Measurements from ENCODE around the gene LPP. TPM values are rescaled to one million over a fixed set of nuclear protein-coding genes. Genes with fewer than 3 reads are reported as not detected.

LPP gene
- total and polyA plus RNA-seq, 2 of the 4 experiments (the other 2 are of a cell fraction) = 16.0 to 130 TPM

DNA sequence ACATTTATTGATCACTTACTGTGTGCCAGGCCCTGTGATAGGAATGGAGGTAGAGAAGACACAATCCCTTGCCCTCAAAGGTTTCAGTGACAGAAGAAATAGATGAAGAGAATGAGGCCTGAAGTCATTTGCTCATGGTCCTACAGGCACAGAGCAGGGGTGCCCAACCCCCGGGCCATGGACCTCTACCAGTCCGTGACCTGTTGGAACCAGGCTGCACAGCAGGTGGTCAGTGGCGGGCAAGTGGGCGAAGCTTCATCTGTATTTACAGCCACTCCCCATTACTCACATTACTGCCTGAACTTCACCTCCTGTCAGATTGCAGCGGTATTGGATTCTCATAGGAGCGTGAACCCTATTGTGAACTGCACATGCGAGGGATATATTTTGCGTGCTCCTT, 480.3 kb downstream of the LPP start:
- no peak overlapping the region for H3K23ac ChIP-seq (ENCODE audit: low read depth, low read length)
- CTCF ChIA-PET = interaction anchor here (1.2 to 1.5 kb wide), 3 partner anchors 10 to 321 kb away, joined by 3 read pairs; no protein-coding TSS in a partner anchor
- ATAC-seq (ENCODE audit: low read depth) = no peak
- H3K56ac ChIP-seq (ENCODE audit: extremely low read depth, insufficient read depth, low read length) = no peak overlapping the region
- no peaks in the 10 kb centered on the region for H3K9me3 ChIP-seq (ENCODE audit: control insufficient read depth, insufficient read depth, low read length)
- H2AK5ac ChIP-seq (ENCODE audit: low read depth, low read length) = peak overlapping the region; percentile 64; the same call in 1 of the 2 replicates
- no peak overlapping the region for H4K8ac ChIP-seq (ENCODE audit: low read depth in 2 of 2, low read length in 2 of 2)
- H3K4me3 ChIP-seq (ENCODE audit: insufficient read depth, low read depth, low read length) = no peak overlapping the region
- no peak overlapping the region for H3K4ac ChIP-seq (ENCODE audit: low read depth, low read length)
- no peak overlapping the region for H4K5ac ChIP-seq (ENCODE audit: low read depth, low read length)
- in situ Hi-C loops (cut with MboI; ENCODE audit: low sequenced_read_pairs) = no loop called here
- dilution Hi-C loops (cut with HindIII; ENCODE audit: low sequenced_read_pairs, unreplicated experiment) = no loop called here
- no TSS peak for BruUV-seq (replicated peaks)
- 80% methylated on average over 1 of the region's 8 CpGs; no CpG with 5 or more reads in 1 of the 2 experiments for WGBS, 2 experiments (ENCODE audit: extremely low coverage in 2 of 2, insufficient read length in 1 of 2)
- no peaks in the 10 kb centered on the region for H3K27me3 ChIP-seq (ENCODE audit: control insufficient read depth, insufficient read depth, low read length)
- no peaks in the 10 kb centered on the region; the same call in 1 of the 2 replicates for H3K36me3 ChIP-seq (ENCODE audit: control insufficient read depth, insufficient read depth, low read length)
- no peak overlapping the region for H2BK15ac ChIP-seq (ENCODE audit: low read depth, low read length)
- H3K4me1 ChIP-seq (ENCODE audit: control insufficient read depth, insufficient read depth, low read length) = peaks cover 17% of the 10 kb centered on the region; the same call in 1 of the 2 replicates
- H3K79me1 ChIP-seq (ENCODE audit: low read depth in 1 of 2, low read length in 2 of 2) = peaks cover 23 to 37% of the 10 kb centered on the region in 2 experiments
- intact Hi-C loops (cut with micrococcal nuclease) = loop anchor here (5.0 kb wide), 1 partner anchor 362 kb away; no protein-coding TSS in a partner anchor
- no peak overlapping the region for H2AFZ ChIP-seq (replicated peaks; ENCODE audit: low read length, poor library complexity)
- H3K9me1 ChIP-seq (ENCODE audit: insufficient read depth, low read length) = peaks cover 15% of the 10 kb centered on the region
- no peak overlapping the region for H3K18ac ChIP-seq (ENCODE audit: low read depth, low read length)
- no peak overlapping the region for H2AK9ac ChIP-seq (replicated peaks; ENCODE audit: low read depth, low read length, poor library complexity)
- no peak overlapping the region for H4K91ac ChIP-seq (ENCODE audit: insufficient read depth, low read depth, low read length)
- no peak overlapping the region for H3K14ac ChIP-seq (replicated peaks; ENCODE audit: low read depth, low read length)
- peak overlapping the region; percentile 13; the same call in 1 of the 2 replicates for H2BK120ac ChIP-seq (ENCODE audit: low read depth, low read length)
- no peak overlapping the region for H3K4me2 ChIP-seq (ENCODE audit: low read depth, low read length)
- H4K20me1 ChIP-seq (ENCODE audit: insufficient read depth, low read length) = no peaks in the 10 kb centered on the region
- TF ChIP-seq, protein P1, sequence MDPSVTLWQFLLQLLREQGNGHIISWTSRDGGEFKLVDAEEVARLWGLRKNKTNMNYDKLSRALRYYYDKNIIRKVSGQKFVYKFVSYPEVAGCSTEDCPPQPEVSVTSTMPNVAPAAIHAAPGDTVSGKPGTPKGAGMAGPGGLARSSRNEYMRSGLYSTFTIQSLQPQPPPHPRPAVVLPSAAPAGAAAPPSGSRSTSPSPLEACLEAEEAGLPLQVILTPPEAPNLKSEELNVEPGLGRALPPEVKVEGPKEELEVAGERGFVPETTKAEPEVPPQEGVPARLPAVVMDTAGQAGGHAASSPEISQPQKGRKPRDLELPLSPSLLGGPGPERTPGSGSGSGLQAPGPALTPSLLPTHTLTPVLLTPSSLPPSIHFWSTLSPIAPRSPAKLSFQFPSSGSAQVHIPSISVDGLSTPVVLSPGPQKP (IDR thresholded peaks at IDR 0.05; ENCODE audit: borderline replicate concordance, low read depth, low read length) = no peak
- no peak for TF ChIP-seq RAD21 (IDR thresholded peaks at IDR 0.05; ENCODE audit: low read length)
- no peak for TF ChIP-seq MAFK (IDR thresholded peaks at IDR 0.05; ENCODE audit: low read depth, low read length)
- H2BK20ac ChIP-seq (ENCODE audit: low read depth, low read length) = no peak overlapping the region
- peak overlapping the region; percentile 74 for H2BK5ac ChIP-seq (ENCODE audit: low read depth, low read length, poor library complexity, severe bottlenecking)
- H3K27ac ChIP-seq (ENCODE audit: insufficient read depth, low read length) = no peak overlapping the region
- DNase-seq = no peak
- H3K9ac ChIP-seq (ENCODE audit: low read depth, low read length) = no peak overlapping the region
- POLR2A ChIA-PET (ENCODE audit: unreplicated experiment) = no interaction called here
